TTC549 (cell line): ENCODE measurements around the gene ELAVL4.
"Not testable (repeated sequence)": the region's sequence is repeated elsewhere in the genome, so short reads cannot be mapped to it uniquely, and the experiment has no call there.

Experiments used
- FAIRE-seq: peaks from 2 replicates; lab custom pipeline; 2012; peaks lifted over from hg19 to GRCh38; lab: Jason Lieb, UNC

The ELAVL4 gene

GRCh38 chr1:50126927-50127715 is 18.4 kb downstream of the ELAVL4 start:
- no peak for FAIRE-seq

DNA sequence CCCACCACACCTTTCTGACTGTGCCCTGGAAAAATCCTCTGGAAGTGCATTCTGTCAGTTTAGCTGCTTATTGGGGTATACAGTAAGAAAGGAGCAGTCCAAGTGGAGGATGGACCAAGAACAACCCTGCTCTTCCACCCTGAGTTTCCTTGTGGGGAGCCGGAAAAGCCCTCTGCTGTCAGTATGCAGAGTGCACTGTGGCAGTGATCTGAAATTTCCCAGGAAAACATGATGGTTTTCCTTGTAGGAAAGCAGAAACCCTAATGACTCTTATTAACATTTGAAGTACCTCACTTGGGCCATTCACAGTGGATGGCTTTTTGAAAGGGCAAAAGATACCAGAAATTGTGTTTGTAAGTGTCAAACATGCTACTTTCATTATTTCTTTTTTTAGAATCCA is 20.5 kb downstream of the ELAVL4 start:
- no peak for FAIRE-seq

GRCh38 chr1:50132347-50132894 is 23.7 kb downstream of the ELAVL4 start:
- no peak for FAIRE-seq

DNA sequence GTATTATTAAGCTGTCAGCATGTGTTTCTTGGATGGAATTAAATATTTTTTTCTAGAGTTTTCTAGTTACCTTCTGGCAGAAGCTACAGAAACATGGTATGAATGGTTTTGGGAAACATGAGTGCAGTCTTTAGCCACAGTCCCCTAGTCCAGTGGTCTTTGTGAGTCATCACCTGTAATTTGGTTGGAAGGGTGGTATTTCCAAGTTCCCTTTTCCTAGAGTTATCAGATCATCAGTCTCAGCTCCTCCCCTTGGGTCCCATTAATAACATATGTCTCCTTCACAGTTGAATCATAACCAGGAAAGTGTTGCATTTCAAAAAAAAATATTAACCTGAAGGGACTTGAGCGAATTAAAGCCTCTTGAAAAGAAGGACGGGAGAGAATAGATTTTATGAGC is 27.0 kb downstream of the ELAVL4 start:
- no peak for FAIRE-seq

DNA sequence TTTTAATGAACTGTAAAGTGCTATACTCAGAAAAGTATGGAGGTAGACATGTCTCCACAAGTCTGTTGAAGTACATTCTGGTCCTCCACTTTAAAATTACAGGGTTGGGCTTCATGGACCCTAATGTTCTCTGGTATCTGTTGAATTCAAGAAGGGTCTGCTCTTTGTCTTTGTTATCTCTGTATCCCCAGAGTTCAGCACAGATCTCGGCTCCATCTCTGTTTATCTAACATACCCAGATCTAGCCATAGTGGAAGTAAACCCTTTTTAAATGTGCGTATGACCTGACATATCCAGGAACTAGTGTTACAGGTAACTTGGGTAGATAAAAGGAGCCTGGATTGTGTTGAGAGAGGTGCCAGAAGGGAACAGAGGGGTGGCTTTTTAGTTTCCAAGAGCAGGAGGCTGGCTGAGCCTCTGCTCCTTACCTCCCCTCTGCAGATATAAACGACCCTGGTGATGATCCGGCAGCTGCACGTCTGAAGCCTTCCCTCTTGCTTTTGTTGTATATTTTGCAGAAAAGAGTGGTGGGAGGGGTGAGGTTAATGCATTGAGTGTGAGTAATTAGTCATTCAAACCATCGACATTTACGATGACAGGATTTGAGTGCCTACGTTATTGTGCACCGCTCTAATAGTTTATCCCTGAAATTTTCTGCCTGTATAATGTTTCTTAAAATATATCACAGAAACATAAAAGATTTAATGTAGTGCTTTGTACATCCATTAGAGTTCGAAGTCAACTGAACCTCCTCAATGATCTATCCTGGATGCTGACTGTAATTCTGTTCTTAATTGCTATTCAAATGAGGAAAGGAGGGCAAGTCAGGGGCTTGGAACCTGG is 30.8 kb downstream of the ELAVL4 start:
- FAIRE-seq = no peak

- FAIRE-seq = no peak
These were observed 31.4 kb downstream of the ELAVL4 start for GRCh38 chr1:50140182-50140447.

DNA sequence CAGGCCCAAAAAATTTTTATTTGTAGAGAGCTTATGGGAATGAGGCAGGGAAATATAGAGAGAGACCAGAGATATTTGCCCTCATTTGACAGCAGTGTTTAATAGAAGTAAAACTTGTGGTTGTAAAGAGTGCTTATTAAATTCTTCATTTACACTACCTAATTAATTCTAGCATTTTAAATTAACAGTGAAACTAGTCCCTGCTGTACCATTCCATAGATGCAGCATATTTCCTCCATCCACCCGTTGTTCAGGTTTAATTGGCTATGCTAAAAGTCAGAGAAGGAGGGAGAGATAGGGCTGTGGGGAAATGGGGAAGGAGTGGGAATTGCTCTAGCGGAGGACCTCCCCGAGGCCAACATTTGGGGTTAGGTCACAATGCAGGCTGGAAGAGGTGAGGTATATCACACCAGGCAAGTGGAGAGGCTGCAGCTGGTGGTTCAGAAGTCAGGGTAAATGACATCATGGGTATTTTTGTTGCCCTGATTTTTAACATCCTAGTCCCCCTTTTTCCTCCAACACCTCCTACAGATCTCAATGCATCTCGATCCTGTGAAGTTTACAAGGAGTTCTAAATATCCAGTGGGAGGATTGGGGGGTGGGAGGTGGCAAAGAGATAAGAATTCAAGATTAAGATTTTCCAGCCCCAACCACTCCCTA is 38.6 kb downstream of the ELAVL4 start:
- FAIRE-seq = no peak

GRCh38 chr1:50148142-50148923 is 39.6 kb downstream of the ELAVL4 start:
- no peak for FAIRE-seq

DNA sequence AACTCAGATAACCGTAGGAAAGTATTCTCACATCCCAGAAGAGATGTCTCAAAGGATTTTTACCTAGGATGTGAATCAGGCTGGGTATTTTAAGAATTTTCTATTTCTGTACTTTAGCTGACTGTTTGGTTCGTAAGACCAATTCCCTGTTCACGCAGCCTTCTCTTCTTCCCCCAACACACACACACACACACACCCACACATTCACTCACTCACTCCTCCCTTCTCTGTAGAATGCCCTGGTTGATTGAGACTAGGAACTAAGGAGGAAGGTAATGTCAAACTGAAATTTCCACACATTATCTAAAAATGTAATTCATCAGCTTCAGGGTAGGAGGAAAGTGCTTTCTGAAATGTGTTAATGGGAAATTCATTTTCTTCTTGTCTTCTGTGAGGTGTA is 43.5 kb downstream of the ELAVL4 start:
- no peak for FAIRE-seq

DNA sequence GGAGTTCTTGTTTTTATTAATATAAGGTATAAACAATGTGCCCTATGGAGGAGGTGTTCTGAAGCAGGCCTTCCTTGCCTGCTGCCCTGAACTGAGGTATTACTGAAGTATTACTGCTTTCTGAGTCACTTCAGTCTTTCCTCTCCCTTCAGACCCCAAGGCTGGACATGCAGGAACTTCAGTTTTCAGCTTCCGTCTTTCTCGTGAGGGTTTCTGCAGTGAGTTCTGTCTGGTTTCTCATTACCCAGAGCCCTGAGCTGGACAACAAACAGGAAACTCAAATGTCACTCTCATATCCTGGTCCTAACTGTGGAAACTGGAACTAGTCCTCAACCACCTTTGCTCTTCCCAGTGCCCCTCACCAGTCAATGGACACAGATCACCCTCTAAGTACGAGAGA is 46.8 kb downstream of the ELAVL4 start:
- no peak for FAIRE-seq

GRCh38 chr1:50156241-50157010 is 47.7 kb downstream of the ELAVL4 start:
- no peak for FAIRE-seq

GRCh38 chr1:50157306-50157941 is 48.7 kb downstream of the ELAVL4 start:
- FAIRE-seq = no peak

- FAIRE-seq = no peak
These were observed 49.7 kb downstream of the ELAVL4 start for GRCh38 chr1:50158421-50158820.

DNA sequence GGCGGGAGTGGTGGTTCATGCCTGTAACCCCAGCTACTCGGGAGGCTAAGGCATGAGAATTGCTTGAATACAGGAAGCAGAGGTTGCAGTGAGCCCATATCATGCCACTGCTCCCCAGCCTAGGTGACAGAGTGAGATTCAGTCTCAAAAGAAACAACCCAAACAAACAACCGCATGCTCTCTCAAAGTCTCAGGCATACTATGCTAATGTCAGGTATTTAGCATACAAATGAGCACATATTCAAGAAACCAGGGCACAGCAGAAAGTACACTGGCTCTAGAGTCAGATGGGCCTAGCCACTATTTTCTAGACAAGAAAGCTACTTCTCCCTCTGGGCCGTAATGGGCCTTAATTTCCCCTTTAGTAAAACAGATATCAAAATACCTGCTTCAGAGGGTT is 55.0 kb downstream of the ELAVL4 start:
- FAIRE-seq = no peak

GRCh38 chr1:50166351-50166750 is 57.6 kb downstream of the ELAVL4 start:
- not testable (repeated sequence) for FAIRE-seq

- no peak for FAIRE-seq
These were observed 63.6 kb downstream of the ELAVL4 start for GRCh38 chr1:50172299-50172698.

DNA sequence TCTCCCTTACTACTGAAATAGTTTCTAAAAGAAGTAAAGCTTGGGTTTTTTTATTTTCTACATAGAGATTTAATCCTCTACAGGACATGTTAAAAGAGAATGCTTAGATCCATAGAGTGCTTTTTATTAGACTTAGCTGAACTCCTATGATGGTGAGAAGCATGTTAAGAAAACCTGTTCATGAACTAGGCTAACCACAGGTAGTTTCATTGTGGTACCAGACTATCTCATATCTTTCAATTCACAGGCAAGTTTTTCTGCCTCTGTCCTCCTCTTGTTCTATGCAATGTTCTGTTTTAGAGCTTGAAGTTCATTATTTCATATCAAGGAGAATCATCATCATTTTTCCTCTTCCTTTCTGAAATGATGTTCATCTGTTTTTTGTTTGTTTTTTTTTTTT is 65.4 kb downstream of the ELAVL4 start:
- FAIRE-seq = no peak

DNA sequence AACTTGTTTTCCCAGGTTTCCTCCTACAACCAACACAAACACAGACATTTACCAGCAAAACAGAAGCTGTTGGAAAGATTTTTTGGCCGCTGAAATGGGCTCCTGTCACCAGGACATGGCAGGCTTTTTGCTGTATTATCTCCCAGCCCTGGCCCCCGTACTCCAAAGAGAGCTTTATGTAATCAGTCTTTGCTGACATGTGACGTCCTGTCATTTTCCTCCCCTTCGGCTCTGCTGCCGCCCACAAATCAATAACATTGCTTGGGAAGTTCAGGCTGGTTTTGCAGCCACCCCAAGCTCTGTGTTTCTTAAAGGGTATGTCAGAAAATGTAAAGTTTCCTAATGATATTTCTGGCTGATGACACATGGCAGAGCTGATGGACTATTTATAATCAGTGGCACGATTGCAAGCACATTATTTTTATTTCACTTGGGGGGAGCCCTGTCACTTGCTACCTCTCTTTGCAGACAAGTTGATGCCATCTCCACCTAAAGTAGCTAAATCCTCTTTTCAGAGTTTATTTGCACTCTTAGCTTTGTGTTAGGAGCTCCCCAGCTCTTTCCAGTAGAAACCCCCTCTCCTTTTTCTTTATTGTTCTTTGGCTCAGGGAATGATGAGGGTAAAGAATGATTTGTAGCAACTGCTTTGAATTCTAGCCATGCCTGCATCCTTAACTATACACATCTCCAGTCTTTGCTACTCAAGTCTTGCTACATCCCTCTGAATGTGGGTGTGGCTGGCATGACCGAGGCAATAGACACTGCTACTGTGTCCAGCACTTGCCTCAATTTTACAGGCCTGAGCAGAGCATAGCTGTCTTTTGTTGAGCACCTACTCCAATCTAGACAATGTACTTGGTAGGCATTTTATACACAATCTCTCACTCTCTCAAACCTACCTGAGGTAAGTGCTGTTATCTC is 67.3 kb downstream of the ELAVL4 start:
- no peak for FAIRE-seq

DNA sequence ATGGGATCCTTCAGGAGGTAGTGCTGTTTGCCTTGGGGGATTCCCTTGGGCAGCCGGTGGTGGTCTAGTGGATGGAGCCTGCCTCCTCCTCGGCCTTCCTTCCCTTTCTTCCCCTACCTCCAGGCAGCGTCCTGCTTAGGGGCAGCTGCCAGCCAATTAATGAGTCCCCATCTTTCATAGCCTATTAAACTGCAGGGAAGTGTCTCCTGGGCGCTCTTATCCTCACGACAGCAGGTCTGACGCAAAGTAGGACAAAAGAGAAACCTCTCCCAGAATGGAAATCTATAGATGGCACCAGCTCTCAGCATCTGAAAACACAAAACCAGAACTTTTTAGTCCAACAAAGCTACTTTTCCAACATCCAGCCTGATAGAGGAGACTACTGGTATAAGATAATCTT is 69.3 kb downstream of the ELAVL4 start:
- FAIRE-seq = no peak

- FAIRE-seq = no peak
These were observed 70.9 kb downstream of the ELAVL4 start for GRCh38 chr1:50179639-50180038.
